Ishikawa (cell line): ENCODE results near the gene IFNA7.

Experiments used
- EP300 ChIP-seq: IDR thresholded peaks from 2 replicates; pipeline ENCODE4 v1.6.1; 2012; ENCODE audit warnings: borderline replicate concordance
- MAX ChIP-seq: IDR thresholded peaks from 2 replicates; pipeline ENCODE4 v1.6.1; 2012
- RAD21 ChIP-seq: IDR thresholded peaks from 2 replicates; pipeline ENCODE4 v1.6.1; 2012; ENCODE audit warnings: low read depth
- REST ChIP-seq: IDR thresholded peaks from 2 replicates; pipeline ENCODE4 v1.6.1; 2012; ENCODE audit warnings: low read depth, mild to moderate bottlenecking
- TAF1 ChIP-seq: IDR thresholded peaks from 2 replicates; pipeline ENCODE4 v1.6.1; 2012; ENCODE audit warnings: low read depth, mild to moderate bottlenecking

GRCh38 chr9:21234153-21234687, 32.2 kb upstream of the IFNA7 start:
- TF ChIP-seq RAD21 (no peak), REST (no peak), EP300 (no peak), TAF1 (no peak), MAX (no peak)
